ENCODE measurements around the gene NR6A1. TPM values are rescaled to one million over a fixed set of nuclear protein-coding genes. Genes with fewer than 3 reads are reported as not detected.

NR6A1 gene
- total RNA-seq, 2 donors from 2014 or later = 4.8 to 4.9 TPM

DNA sequence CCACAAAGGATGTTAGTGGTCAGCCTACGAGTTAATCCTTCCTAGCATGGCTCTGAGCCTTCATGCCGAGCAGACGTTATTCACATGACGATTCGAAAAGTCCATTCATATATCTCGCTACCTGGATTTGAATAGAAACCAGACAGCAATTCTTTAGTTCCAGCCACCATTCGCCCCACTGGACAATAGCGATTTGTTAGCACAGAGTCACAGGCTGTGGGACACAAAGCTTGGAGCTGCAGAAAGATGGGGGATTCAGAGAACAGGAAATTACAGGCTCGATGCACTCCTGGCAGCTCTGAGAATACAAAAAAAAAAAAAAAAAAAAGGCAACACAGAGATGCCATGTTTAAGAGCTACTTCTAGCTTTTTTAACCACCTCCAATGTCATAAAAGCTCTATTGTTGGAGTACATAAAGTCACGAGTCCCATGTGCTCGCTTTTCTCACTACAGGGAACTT, 110.7 kb downstream of the NR6A1 start:
- Histone ChIP-seq H3K9ac (ENCODE audit: low read depth in 2 of 2, low read length in 2 of 2) (peak overlapping the region; percentile 24 to 75), H3K36me3 (no peaks in the 10 kb centered on the region), H3K27ac (peak overlapping the region; percentile 45), H3K9me3 (no peaks in the 10 kb centered on the region), H3K4me1 (peaks cover 5% of the 10 kb centered on the region), H3K4me3 (peak overlapping the region; percentile 40), H3K27me3 (no peaks in the 10 kb centered on the region)
- TF ChIP-seq, protein P1, sequence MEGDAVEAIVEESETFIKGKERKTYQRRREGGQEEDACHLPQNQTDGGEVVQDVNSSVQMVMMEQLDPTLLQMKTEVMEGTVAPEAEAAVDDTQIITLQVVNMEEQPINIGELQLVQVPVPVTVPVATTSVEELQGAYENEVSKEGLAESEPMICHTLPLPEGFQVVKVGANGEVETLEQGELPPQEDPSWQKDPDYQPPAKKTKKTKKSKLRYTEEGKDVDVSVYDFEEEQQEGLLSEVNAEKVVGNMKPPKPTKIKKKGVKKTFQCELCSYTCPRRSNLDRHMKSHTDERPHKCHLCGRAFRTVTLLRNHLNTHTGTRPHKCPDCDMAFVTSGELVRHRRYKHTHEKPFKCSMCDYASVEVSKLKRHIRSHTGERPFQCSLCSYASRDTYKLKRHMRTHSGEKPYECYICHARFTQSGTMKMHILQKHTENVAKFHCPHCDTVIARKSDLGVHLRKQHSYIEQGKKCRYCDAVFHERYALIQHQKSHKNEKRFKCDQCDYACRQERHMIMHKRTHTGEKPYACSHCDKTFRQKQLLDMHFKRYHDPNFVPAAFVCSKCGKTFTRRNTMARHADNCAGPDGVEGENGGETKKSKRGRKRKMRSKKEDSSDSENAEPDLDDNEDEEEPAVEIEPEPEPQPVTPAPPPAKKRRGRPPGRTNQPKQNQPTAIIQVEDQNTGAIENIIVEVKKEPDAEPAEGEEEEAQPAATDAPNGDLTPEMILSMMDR (IDR thresholded peaks at IDR 0.05) = no peak
- DNase-seq = peak; percentile 38
- intact Hi-C loops (cut with DNase I) = no loop called here

DNA sequence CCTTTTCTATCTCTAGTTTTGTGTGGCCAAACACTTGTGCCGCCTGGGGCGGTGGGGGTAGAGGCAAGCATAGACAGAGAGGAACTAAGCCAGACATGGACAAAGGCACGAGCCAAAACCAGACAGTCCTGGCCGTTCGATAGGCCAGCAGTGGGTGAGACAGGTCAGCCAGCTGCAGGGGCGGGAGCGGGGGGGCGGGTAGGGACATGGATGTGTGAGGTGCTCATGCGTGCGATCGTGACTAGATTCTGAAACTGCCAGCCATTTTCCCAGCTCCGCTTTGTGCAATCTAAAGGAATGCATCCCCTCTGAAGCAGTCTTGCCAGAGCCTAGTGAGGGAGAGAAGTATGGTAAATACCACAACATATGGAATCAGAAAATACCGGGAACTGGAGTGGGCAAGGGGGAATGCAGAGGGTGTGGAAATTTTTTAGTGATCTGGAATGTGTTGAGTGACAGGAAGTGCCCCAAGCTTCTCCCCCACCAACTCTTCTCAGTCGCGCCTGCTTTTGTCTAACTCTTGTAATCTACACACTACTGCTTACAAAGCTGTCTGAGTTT, 111.9 kb downstream of the NR6A1 start:
- intact Hi-C loops (cut with DNase I) = no loop called here
- Histone ChIP-seq H3K36me3 (no peaks in the 10 kb centered on the region), H3K9me3 (no peaks in the 10 kb centered on the region), H3K9ac (ENCODE audit: low read depth in 2 of 2, low read length in 2 of 2) (peak overlapping the region in 1 of 2 donors; percentile 75), H3K27me3 (no peaks in the 10 kb centered on the region), H3K4me3 (peak overlapping the region; percentile 40), H3K27ac (peak overlapping the region; percentile 15), H3K4me1 (peaks cover 5% of the 10 kb centered on the region)
- TF ChIP-seq, protein P1 (IDR thresholded peaks at IDR 0.05) = no peak
- DNase-seq = peak; percentile 81

DNA sequence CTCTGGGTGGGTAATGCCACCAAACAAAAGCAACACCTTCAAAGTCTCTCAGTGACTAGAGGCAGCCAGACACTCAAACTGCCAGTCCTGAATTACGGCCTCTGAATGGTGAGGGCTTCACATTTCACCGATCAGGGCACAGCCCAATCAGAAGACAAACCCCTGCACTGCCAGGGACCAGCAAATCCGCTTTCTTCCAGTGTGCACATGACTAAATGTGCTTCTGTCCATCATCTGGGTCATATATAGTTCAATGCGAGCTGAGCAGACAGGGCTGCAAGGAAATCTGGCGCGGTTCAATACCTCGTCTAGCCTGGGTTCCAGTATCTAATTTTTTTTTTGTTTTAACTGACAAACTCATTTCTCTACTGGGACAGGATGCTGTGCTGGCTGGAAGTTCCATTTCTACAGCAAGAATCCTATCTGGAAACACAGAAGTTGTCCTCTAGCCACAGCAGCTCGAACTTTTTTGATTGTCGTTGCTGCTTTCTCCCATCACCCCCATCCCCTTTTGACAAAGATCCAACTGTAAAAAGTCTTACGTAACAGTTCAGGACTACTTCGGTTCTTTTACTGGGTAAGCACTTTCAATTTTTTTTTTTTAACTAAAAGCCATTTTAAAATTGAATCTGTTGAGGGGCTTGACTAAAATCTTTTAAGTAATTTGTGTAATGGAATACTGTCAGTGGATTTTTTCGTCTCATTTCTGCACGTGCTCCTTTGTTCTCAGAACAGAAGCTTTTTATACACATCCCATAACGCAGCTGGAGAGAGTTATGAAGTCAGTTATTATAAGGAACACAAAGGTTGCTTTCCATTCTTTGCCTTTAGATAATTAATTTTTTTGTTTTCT, 112.7 kb downstream of the NR6A1 start:
- peak; percentile 82 for DNase-seq
- no peaks in the 10 kb centered on the region for H3K9me3 ChIP-seq
- peak overlapping the region in 1 of 2 donors; percentile 75 for H3K9ac ChIP-seq (ENCODE audit: low read depth in 2 of 2, low read length in 2 of 2)
- intact Hi-C loops (cut with DNase I) = no loop called here
- H3K36me3 ChIP-seq = no peaks in the 10 kb centered on the region
- TF ChIP-seq, protein P1 (IDR thresholded peaks at IDR 0.05) = no peak
- peak overlapping the region; percentile 15 for H3K27ac ChIP-seq
- peaks cover 5% of the 10 kb centered on the region for H3K4me1 ChIP-seq
- H3K4me3 ChIP-seq = peak overlapping the region; percentile 40
- no peaks in the 10 kb centered on the region for H3K27me3 ChIP-seq

DNA sequence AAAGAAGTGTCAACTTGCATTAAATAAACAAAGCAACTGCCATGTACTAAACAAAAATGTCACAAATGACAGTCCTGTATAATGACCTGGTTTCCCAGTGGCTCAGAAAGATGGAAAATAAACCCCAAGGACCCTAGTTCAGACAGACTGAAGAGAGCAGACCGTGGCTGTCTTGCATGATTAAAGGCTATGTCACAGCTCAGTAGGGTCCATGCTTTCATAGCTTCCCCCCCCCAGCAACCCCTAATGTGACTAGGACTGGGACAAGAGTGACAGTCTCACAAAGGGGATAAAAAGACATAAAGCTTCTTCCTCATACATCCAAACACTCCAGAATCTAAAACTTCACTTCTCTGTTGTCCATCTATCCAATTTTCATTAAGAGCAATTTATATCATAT, 113.6 kb downstream of the NR6A1 start:
- no peak for DNase-seq
- Histone ChIP-seq H3K27me3 (no peaks in the 10 kb centered on the region), H3K9me3 (no peaks in the 10 kb centered on the region), H3K4me3 (no peak overlapping the region), H3K4me1 (peaks cover 5% of the 10 kb centered on the region), H3K9ac (ENCODE audit: low read depth in 2 of 2, low read length in 2 of 2) (no peak overlapping the region), H3K36me3 (no peaks in the 10 kb centered on the region), H3K27ac (no peak overlapping the region)
- TF ChIP-seq, protein P1 (IDR thresholded peaks at IDR 0.05) = no peak
- intact Hi-C loops (cut with DNase I) = no loop called here

DNA sequence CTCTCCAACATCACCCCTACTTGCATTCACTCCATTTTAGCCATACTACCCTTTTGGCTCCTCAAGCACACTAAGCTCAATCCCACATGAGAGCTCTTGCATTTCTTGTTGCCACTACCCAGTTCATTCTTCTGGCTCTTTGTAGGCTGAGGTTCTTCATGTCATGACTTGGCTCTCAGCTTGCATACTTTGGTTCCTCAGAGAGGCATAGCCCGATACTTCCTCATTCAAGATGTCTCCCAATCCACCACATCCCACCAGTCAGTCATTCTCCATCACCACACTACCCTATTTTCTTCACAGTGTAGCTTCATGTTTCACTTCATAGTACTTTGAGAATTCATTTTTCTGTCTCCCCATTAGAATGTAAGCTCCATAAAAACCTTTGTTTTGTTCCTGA, 116.7 kb downstream of the NR6A1 start:
- Histone ChIP-seq H3K4me3 (no peak overlapping the region), H3K27ac (no peak overlapping the region), H3K9me3 (no peaks in the 10 kb centered on the region), H3K27me3 (no peaks in the 10 kb centered on the region), H3K4me1 (no peaks in the 10 kb centered on the region), H3K9ac (ENCODE audit: low read depth in 2 of 2, low read length in 2 of 2) (no peak overlapping the region), H3K36me3 (no peaks in the 10 kb centered on the region)
- TF ChIP-seq, protein P1 (IDR thresholded peaks at IDR 0.05) = no peak
- DNase-seq = no peak
- intact Hi-C loops (cut with DNase I) = no loop called here

Data from colonic mucosa (tissue), 4 donors.